Coronary artery (tissue), 2 donors: ENCODE measurements around the gene UVRAG.
A peak's percentile ranks its signal among the peaks of the same experiment; 100 is the strongest.

Source experiments
- DNase-seq: peaks from one replicate; pipeline ENCODE4 v3.0.0-alpha.2; 2017; ENCODE audit warnings: low spot score
- H3K27ac ChIP-seq, 2 donors: fragments of 200-600 bp; sonication (generic); one replicate each; pipeline ENCODE4 v1.5.1; 2016 to 2019
- H3K4me3 ChIP-seq: fragments of 200-600 bp; sonication (generic); 2 replicates; pipeline ENCODE4 v1.5.1; 2016; ENCODE audit warnings: mild to moderate bottlenecking, moderate library complexity
- CTCF ChIP-seq: fragments of 200-600 bp; sonication (generic); IDR thresholded peaks from one replicate; pipeline ENCODE4 v1.5.1; 2019; ENCODE audit warnings: antibody characterized with exemption

UVRAG gene

GRCh38 chr11:76152086-76152681, 337.2 kb downstream of the UVRAG start:
- DNase-seq = peak; percentile 88
- H3K27ac ChIP-seq = no peak overlapping the region
- peak overlapping the region; percentile 71 for H3K4me3 ChIP-seq
- TF ChIP-seq CTCF = peak; percentile 91

- H3K27ac ChIP-seq = peak overlapping the region in 1 of 2 donors; percentile 9
- DNase-seq = no peak
- peak overlapping the region; percentile 71 for H3K4me3 ChIP-seq
- TF ChIP-seq CTCF = no peak
These were observed 337.9 kb downstream of the UVRAG start for GRCh38 chr11:76152741-76153570.

DNA sequence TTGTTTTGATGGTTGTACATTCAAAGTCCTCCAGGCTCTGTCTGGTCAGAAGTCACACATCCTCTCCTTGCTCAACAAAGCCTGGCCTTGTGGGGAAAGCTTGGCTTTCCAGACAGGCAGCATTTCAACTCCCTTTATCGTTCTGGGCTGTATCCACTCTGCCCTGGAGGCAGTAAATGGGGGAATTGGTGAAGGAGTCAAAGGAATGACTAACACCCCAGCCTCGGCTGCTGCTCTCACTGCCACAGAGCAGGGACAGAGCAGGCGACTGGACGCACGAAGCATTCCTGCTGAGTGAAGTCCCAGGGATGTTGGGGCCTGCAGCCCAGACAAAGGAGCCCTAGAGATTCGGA, 338.5 kb downstream of the UVRAG start:
- Histone ChIP-seq H3K27ac (peak overlapping the region in 1 of 2 donors; percentile 2), H3K4me3 (no peak overlapping the region)
- DNase-seq = no peak
- no peak for TF ChIP-seq CTCF

DNA sequence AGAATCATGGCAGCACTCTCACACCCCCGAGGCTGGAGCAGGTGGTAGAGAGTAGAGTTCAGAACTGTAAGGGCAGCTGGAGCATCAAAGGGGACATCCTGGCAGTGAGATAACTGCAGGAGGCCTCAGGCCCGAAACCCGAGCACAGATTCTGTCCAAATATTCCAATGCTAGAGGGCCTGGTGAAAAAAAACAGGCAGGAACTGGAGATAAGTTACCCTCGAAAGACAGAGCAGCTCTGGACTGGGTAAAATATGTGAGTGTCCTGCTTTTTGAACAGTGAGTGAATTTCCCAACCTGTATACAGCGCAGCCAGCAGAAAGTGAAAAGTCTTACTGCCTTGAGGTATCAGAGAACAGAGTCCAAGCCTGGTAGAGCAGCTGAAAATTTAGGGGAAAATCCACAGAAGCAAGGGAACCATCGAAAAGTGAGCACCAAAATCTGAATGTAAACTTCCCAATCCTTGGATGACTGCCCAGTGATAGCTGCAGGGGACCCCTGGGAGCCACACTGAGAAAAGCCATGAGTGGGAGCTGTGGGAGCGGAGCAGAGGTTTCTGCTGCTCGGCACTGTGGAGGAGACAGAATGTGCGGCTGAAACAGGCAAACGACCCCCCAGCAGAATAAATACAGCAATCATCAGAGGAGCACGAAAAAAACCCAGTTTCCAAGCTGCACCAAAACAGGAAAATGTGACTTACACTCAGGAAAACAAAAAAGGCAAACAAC, 340.7 kb downstream of the UVRAG start:
- Histone ChIP-seq H3K27ac (no peak overlapping the region), H3K4me3 (no peak overlapping the region)
- no peak for DNase-seq
- TF ChIP-seq CTCF = no peak

GRCh38 chr11:76156971-76157427, 342.0 kb downstream of the UVRAG start:
- no peak for TF ChIP-seq CTCF
- Histone ChIP-seq H3K4me3 (no peak overlapping the region), H3K27ac (no peak overlapping the region)
- no peak for DNase-seq

DNA sequence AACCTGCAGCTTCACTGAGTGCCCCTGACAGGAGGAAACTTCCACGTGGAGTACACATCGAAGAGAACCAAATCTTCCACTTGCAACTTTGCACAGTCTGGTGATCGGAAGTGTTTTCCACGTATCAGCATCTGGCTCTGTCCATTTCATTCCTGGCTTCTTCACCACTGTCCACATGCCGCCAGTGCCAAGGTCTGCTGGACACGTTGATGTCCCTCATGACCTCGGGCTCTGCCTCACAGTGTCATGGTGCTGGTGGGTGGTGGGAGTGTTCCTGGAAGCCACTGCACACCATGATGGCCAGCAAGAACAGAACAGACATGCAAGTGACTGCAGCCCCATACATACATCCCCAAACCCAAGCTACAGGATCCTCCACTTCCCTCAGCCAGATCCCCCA, 342.9 kb downstream of the UVRAG start:
- no peak overlapping the region for H3K27ac ChIP-seq
- no peak for TF ChIP-seq CTCF
- H3K4me3 ChIP-seq = no peak overlapping the region
- no peak for DNase-seq
